Uterus (tissue), 2 donors: Measurements from ENCODE around the gene ADARB2.

ENCODE experiments used
- POLR2A ChIP-seq, 2 donors: fragments of 450-650 bp; IDR thresholded peaks; one replicate each; pipeline ENCODE4 v1.6.1; 2016; ENCODE audit warnings: antibody characterized with exemption in 2 of 2, mild to moderate bottlenecking in 1 of 2, moderate library complexity in 1 of 2
- TF ChIP-seq, protein P1 (sequence below), 4 experiments: fragments of 200-600 bp in 2 of 4; fragments of 450-650 bp in 2 of 4; sonication (generic) in 2 of 4; IDR thresholded peaks; one replicate each; pipeline ENCODE4 v1.5.1; 2016 to 2019; ENCODE audit warnings: antibody characterized with exemption in 4 of 4, mild to moderate bottlenecking in 2 of 4, moderate library complexity in 1 of 4

DNA sequence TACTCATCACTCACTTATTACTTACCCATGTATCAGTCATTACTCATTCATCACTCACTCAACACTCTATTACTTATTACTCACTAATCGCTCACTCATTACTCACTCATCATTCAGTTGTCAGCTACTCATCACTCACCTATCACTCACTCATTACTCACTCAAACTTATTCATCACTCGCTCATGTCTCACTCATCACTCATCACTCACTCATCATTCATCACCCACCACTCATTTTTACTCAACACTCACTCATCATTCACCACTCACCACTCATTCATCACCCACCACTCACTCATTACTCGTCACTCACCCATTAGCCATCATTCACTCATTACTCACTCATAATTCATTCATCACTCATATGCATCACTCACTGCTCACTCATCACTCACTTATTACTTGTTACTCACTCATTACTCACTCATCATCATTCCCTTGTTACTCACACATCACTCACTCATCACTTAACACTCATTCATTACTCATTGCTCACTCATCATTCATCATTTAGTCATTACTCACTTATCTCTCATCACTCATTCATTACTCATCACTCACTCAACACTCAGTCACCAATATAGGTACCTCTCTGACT is 237.9 kb downstream of the ADARB2 start:
- TF ChIP-seq, protein P1, sequence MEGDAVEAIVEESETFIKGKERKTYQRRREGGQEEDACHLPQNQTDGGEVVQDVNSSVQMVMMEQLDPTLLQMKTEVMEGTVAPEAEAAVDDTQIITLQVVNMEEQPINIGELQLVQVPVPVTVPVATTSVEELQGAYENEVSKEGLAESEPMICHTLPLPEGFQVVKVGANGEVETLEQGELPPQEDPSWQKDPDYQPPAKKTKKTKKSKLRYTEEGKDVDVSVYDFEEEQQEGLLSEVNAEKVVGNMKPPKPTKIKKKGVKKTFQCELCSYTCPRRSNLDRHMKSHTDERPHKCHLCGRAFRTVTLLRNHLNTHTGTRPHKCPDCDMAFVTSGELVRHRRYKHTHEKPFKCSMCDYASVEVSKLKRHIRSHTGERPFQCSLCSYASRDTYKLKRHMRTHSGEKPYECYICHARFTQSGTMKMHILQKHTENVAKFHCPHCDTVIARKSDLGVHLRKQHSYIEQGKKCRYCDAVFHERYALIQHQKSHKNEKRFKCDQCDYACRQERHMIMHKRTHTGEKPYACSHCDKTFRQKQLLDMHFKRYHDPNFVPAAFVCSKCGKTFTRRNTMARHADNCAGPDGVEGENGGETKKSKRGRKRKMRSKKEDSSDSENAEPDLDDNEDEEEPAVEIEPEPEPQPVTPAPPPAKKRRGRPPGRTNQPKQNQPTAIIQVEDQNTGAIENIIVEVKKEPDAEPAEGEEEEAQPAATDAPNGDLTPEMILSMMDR (IDR thresholded peaks at IDR 0.05) = no peak
- TF ChIP-seq POLR2A (IDR thresholded peaks at IDR 0.05) = no peak
